ENCODE measurements around the gene EMC8. TPM values are rescaled to one million over a fixed set of nuclear protein-coding genes. Genes with fewer than 3 reads are reported as not detected.

The EMC8 gene
- total and polyA plus RNA-seq, 4 donors = 12.0 to 12.4 (median 12.2) TPM

DNA sequence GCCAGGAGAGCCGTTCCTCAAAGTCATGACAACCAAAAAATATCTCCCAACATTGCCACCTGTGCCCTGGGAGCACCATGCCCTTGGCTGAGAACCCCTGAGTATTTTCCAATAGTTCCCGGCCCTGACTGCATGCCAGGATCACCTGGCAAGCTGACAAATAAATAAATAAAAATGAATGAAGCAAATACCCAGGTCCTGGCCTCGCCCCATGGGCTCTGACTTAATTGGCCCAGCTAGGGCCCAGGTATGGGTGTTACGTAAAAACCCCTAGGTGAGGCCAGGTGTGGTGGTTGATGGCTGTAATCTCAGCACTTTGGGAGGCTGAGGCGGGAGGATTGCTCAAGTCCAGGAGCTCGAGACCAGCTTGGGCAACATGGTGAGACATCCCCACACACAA lies 45.8 kb downstream of the EMC8 start:
- DNase-seq (ENCODE audit: low spot score) = no peak
- WGBS = 50% methylated on average over 6 of the region's 6 CpGs
- Histone ChIP-seq H3K4me3 (ENCODE audit: low read depth in 1 of 3, low read length in 3 of 3) (no peak overlapping the region), H3K27me3 (ENCODE audit: control insufficient read depth in 4 of 4, insufficient read depth in 4 of 4, low read length in 3 of 4) (no peaks in the 10 kb centered on the region), H3K9me3 (ENCODE audit: control insufficient read depth in 4 of 4, low read length in 3 of 4) (no peaks in the 10 kb centered on the region), H3K9ac (ENCODE audit: low read depth in 1 of 2, low read length in 2 of 2) (no peak overlapping the region), H3K36me3 (ENCODE audit: control insufficient read depth in 4 of 4, insufficient read depth in 3 of 4, low read depth in 1 of 4, low read length in 3 of 4) (no peaks in the 10 kb centered on the region), H3K4me1 (ENCODE audit: control insufficient read depth in 4 of 4, insufficient read depth in 4 of 4, low read length in 3 of 4) (peaks cover 3 to 12% (median 8%) of the 10 kb centered on the region in 4 donors), H3K27ac (ENCODE audit: low read depth in 1 of 2, low read length in 2 of 2) (no peak overlapping the region)
- TF ChIP-seq JUND (IDR thresholded peaks at IDR 0.05) (no peak), HNF4A (conservative IDR thresholded peaks at IDR 0.05) (no peak), NR2F2 (IDR thresholded peaks at IDR 0.05) (no peak), RAD21 (IDR thresholded peaks at IDR 0.05) (no peak), GABPA (IDR thresholded peaks at IDR 0.05 in 1 of 2, conservative IDR thresholded peaks at IDR 0.05 in 1 of 2) (no peak), FOXA1 (IDR thresholded peaks at IDR 0.05) (no peak), YY1 (IDR thresholded peaks at IDR 0.05) (no peak), SP1 (IDR thresholded peaks at IDR 0.05) (no peak), FOXA2 (IDR thresholded peaks at IDR 0.05) (no peak)
- TF ChIP-seq, protein P1, sequence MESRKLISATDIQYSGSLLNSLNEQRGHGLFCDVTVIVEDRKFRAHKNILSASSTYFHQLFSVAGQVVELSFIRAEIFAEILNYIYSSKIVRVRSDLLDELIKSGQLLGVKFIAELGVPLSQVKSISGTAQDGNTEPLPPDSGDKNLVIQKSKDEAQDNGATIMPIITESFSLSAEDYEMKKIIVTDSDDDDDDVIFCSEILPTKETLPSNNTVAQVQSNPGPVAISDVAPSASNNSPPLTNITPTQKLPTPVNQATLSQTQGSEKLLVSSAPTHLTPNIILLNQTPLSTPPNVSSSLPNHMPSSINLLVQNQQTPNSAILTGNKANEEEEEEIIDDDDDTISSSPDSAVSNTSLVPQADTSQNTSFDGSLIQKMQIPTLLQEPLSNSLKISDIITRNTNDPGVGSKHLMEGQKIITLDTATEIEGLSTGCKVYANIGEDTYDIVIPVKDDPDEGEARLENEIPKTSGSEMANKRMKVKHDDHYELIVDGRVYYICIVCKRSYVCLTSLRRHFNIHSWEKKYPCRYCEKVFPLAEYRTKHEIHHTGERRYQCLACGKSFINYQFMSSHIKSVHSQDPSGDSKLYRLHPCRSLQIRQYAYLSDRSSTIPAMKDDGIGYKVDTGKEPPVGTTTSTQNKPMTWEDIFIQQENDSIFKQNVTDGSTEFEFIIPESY (IDR thresholded peaks at IDR 0.05) = no peak
- TF ChIP-seq, protein P2, sequence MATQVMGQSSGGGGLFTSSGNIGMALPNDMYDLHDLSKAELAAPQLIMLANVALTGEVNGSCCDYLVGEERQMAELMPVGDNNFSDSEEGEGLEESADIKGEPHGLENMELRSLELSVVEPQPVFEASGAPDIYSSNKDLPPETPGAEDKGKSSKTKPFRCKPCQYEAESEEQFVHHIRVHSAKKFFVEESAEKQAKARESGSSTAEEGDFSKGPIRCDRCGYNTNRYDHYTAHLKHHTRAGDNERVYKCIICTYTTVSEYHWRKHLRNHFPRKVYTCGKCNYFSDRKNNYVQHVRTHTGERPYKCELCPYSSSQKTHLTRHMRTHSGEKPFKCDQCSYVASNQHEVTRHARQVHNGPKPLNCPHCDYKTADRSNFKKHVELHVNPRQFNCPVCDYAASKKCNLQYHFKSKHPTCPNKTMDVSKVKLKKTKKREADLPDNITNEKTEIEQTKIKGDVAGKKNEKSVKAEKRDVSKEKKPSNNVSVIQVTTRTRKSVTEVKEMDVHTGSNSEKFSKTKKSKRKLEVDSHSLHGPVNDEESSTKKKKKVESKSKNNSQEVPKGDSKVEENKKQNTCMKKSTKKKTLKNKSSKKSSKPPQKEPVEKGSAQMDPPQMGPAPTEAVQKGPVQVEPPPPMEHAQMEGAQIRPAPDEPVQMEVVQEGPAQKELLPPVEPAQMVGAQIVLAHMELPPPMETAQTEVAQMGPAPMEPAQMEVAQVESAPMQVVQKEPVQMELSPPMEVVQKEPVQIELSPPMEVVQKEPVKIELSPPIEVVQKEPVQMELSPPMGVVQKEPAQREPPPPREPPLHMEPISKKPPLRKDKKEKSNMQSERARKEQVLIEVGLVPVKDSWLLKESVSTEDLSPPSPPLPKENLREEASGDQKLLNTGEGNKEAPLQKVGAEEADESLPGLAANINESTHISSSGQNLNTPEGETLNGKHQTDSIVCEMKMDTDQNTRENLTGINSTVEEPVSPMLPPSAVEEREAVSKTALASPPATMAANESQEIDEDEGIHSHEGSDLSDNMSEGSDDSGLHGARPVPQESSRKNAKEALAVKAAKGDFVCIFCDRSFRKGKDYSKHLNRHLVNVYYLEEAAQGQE (IDR thresholded peaks at IDR 0.05) = no peak
- TF ChIP-seq, protein P3, sequence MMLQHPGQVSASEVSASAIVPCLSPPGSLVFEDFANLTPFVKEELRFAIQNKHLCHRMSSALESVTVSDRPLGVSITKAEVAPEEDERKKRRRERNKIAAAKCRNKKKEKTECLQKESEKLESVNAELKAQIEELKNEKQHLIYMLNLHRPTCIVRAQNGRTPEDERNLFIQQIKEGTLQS (IDR thresholded peaks at IDR 0.05) = no peak
- TF ChIP-seq, protein P4, sequence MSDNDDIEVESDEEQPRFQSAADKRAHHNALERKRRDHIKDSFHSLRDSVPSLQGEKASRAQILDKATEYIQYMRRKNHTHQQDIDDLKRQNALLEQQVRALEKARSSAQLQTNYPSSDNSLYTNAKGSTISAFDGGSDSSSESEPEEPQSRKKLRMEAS (IDR thresholded peaks at IDR 0.05) = no peak
- TF ChIP-seq, protein P5, sequence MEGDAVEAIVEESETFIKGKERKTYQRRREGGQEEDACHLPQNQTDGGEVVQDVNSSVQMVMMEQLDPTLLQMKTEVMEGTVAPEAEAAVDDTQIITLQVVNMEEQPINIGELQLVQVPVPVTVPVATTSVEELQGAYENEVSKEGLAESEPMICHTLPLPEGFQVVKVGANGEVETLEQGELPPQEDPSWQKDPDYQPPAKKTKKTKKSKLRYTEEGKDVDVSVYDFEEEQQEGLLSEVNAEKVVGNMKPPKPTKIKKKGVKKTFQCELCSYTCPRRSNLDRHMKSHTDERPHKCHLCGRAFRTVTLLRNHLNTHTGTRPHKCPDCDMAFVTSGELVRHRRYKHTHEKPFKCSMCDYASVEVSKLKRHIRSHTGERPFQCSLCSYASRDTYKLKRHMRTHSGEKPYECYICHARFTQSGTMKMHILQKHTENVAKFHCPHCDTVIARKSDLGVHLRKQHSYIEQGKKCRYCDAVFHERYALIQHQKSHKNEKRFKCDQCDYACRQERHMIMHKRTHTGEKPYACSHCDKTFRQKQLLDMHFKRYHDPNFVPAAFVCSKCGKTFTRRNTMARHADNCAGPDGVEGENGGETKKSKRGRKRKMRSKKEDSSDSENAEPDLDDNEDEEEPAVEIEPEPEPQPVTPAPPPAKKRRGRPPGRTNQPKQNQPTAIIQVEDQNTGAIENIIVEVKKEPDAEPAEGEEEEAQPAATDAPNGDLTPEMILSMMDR (IDR thresholded peaks at IDR 0.05; ENCODE audit: low read depth, low read length, missing input control) = no peak

Data from liver (tissue), 9 donors.